Activated CD8-positive, alpha-beta memory T cell treated with anti-CD3 and anti-CD28 coated beads for 36 hours (primary cell): Measurements from ENCODE around the gene NKX1-2. TPM values are rescaled to one million over a fixed set of nuclear protein-coding genes. Genes with fewer than 3 reads are reported as not detected.
"Not testable (repeated sequence)": the region's sequence is repeated elsewhere in the genome, so short reads cannot be mapped to it uniquely, and the experiment has no call there.

ENCODE experiments used
- CTCF ChIA-PET: fragments of 350-600 bp; sonication (Branson Sonifier 250); formaldehyde crosslinking; loops from one replicate; lab custom pipeline; 2021; ENCODE audit warnings: antibody characterized with exemption; lab: Charles Lee
- POLR2A ChIA-PET: fragments of 350-600 bp; sonication (Branson Sonifier 250); formaldehyde crosslinking; loops from one replicate; lab custom pipeline; 2021; ENCODE audit warnings: antibody characterized with exemption; lab: Charles Lee
- total RNA-seq, 2 experiments: library from RNA; stranded (reverse); gene quantifications; one replicate each; pipeline ENCODE4 v1.2.3, GENCODE V29; 2021

Gene NKX1-2
- total RNA-seq, 2 experiments from 2014 or later: not detected

GRCh38 chr10:124458889-124459288 lies 9.1 kb upstream of the NKX1-2 start:
- POLR2A ChIA-PET: no interaction called here
- CTCF ChIA-PET: no interaction called here

GRCh38 chr10:124458473-124458872 lies 8.6 kb upstream of the NKX1-2 start:
- POLR2A ChIA-PET: no interaction called here
- CTCF ChIA-PET: no interaction called here

- CTCF ChIA-PET: interaction anchor here (0.6 kb wide), 1 partner anchor 19 kb away, joined by 3 read pairs; no protein-coding TSS in a partner anchor
- POLR2A ChIA-PET: no interaction called here
Measured at GRCh38 chr10:124455441-124455840, 5.6 kb upstream of the NKX1-2 start.

GRCh38 chr10:124453960-124454610 lies 4.2 kb upstream of the NKX1-2 start:
- ChIA-PET POLR2A (interaction anchor here (0.6 kb wide), 1 partner anchor 291 kb away, joined by 5 read pairs; no protein-coding TSS in a partner anchor), CTCF (no interaction called here)

GRCh38 chr10:124451276-124451675 lies 1.4 kb upstream of the NKX1-2 start:
- POLR2A ChIA-PET: no interaction called here
- CTCF ChIA-PET: interaction anchor here (0.9 kb wide), 1 partner anchor 10 kb away, joined by 3 read pairs; the partner anchor contains the start of gene LHPP

GRCh38 chr10:124450783-124451057 lies 885 bp upstream of the NKX1-2 start:
- CTCF ChIA-PET: no interaction called here
- POLR2A ChIA-PET: interaction anchor here (0.8 kb wide), 1 partner anchor 53 kb away, joined by 3 read pairs; no protein-coding TSS in a partner anchor

GRCh38 chr10:124449170-124450011 lies 444 bp downstream of the NKX1-2 start:
- CTCF ChIA-PET: no interaction called here
- POLR2A ChIA-PET: no interaction called here

GRCh38 chr10:124448696-124449169 lies 1.1 kb downstream of the NKX1-2 start:
- CTCF ChIA-PET: no interaction called here
- POLR2A ChIA-PET: no interaction called here

GRCh38 chr10:124447751-124448466 lies 1.9 kb downstream of the NKX1-2 start:
- POLR2A ChIA-PET: no interaction called here
- CTCF ChIA-PET: interaction anchor here (1.0 kb wide), 1 partner anchor 495 kb away, joined by 4 read pairs; no protein-coding TSS in a partner anchor

- ChIA-PET POLR2A (no interaction called here), CTCF (interaction anchor here (1.0 kb wide), 1 partner anchor 496 kb away, joined by 4 read pairs; no protein-coding TSS in a partner anchor)
Measured at GRCh38 chr10:124446830-124447750, 2.7 kb downstream of the NKX1-2 start.

- CTCF ChIA-PET, POLR2A ChIA-PET: not testable (repeated sequence)
Measured at GRCh38 chr10:124441694-124442093, 8.1 kb downstream of the NKX1-2 start.

- ChIA-PET POLR2A (no interaction called here), CTCF (interaction anchor here (0.7 kb wide), 1 partner anchor 20 kb away, joined by 3 read pairs; no protein-coding TSS in a partner anchor)
Measured at GRCh38 chr10:124436191-124436638, 13.6 kb downstream of the NKX1-2 start.

- CTCF ChIA-PET: interaction anchor here (1.1 to 1.2 kb wide), 2 partner anchors 17 to 25 kb away, joined by 3 read pairs; partner anchors contain the start of genes LHPP and OAT
- POLR2A ChIA-PET: not testable (repeated sequence)
Measured at GRCh38 chr10:124435683-124436082, 14.2 kb downstream of the NKX1-2 start.

- ChIA-PET CTCF (no interaction called here), POLR2A (no interaction called here)
Measured at GRCh38 chr10:124433461-124433860, 16.4 kb downstream of the NKX1-2 start.

GRCh38 chr10:124430077-124430476 lies 19.8 kb downstream of the NKX1-2 start:
- POLR2A ChIA-PET: no interaction called here
- CTCF ChIA-PET: interaction anchor here (0.6 kb wide), 2 partner anchors 88 to 158 kb away, joined by 3 read pairs; no protein-coding TSS in a partner anchor

- ChIA-PET CTCF (interaction anchor here (0.6 kb wide), 2 partner anchors 88 to 157 kb away, joined by 3 read pairs; no protein-coding TSS in a partner anchor), POLR2A (no interaction called here)
Measured at GRCh38 chr10:124429576-124429975, 20.3 kb downstream of the NKX1-2 start.

- ChIA-PET CTCF (no interaction called here), POLR2A (no interaction called here)
Measured at GRCh38 chr10:124428207-124428777, 21.5 kb downstream of the NKX1-2 start.
